ENCODE data around the gene DIRAS1.

The DIRAS1 gene

GRCh38 chr19:2711172-2711874 lies 9.8 kb downstream of the DIRAS1 start:
- no peak for DNase-seq (ENCODE audit: low read depth)
- H3K4me3 ChIP-seq (ENCODE audit: low read depth, low read length): no peak overlapping the region
- no peak for TF ChIP-seq CTCF (IDR thresholded peaks at IDR 0.05; ENCODE audit: insufficient read depth, low read depth, low read length, missing control alignments)

- TF ChIP-seq CTCF (IDR thresholded peaks at IDR 0.05; ENCODE audit: insufficient read depth, low read depth, low read length, missing control alignments): no peak
- DNase-seq (ENCODE audit: low read depth): no peak
- no peak overlapping the region for H3K4me3 ChIP-seq (ENCODE audit: low read depth, low read length)
Measured at GRCh38 chr19:2706251-2706650, 14.9 kb downstream of the DIRAS1 start.

GRCh38 chr19:2703691-2704216 lies 17.4 kb downstream of the DIRAS1 start:
- DNase-seq (ENCODE audit: low read depth): no peak
- H3K4me3 ChIP-seq (ENCODE audit: low read depth, low read length): no peak overlapping the region
- TF ChIP-seq CTCF (IDR thresholded peaks at IDR 0.05; ENCODE audit: insufficient read depth, low read depth, low read length, missing control alignments): no peak

- no peak for TF ChIP-seq CTCF (IDR thresholded peaks at IDR 0.05; ENCODE audit: insufficient read depth, low read depth, low read length, missing control alignments)
- DNase-seq (ENCODE audit: low read depth): no peak
- peak overlapping the region; percentile 8; the same call in 1 of the 2 replicates for H3K4me3 ChIP-seq (ENCODE audit: low read depth, low read length)
Measured at GRCh38 chr19:2703077-2703437, 18.1 kb downstream of the DIRAS1 start.

- no peak for TF ChIP-seq CTCF (IDR thresholded peaks at IDR 0.05; ENCODE audit: insufficient read depth, low read depth, low read length, missing control alignments)
- peak within 1 kb of the TSS; percentile 86 for H3K4me3 ChIP-seq (ENCODE audit: low read depth, low read length)
- peak; percentile 97 for DNase-seq (ENCODE audit: low read depth)
Measured at GRCh38 chr19:2702170-2703076, 18.7 kb downstream of the DIRAS1 start, which contains the start of gene GNG7. Gene GNG7, minus strand, starts transcription at chr19:2702694. Its CDS starts 182,006 bp downstream, at chr19:2520688.

GRCh38 chr19:2701361-2702169 lies 19.6 kb downstream of the DIRAS1 start:
- peak overlapping the region; percentile 86 for H3K4me3 ChIP-seq (ENCODE audit: low read depth, low read length)
- TF ChIP-seq CTCF (IDR thresholded peaks at IDR 0.05; ENCODE audit: insufficient read depth, low read depth, low read length, missing control alignments): no peak
- no peak for DNase-seq (ENCODE audit: low read depth)
